OCI-M2 (cell line): ENCODE results near the gene GCA.

Experiments
- DNase-seq: peaks from one replicate; lab custom pipeline; 2025; ENCODE audit not compliant: unreplicated experiment; lab: John Stamatoyannopoulos, UW

GCA gene, protein sequence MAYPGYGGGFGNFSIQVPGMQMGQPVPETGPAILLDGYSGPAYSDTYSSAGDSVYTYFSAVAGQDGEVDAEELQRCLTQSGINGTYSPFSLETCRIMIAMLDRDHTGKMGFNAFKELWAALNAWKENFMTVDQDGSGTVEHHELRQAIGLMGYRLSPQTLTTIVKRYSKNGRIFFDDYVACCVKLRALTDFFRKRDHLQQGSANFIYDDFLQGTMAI

DNA sequence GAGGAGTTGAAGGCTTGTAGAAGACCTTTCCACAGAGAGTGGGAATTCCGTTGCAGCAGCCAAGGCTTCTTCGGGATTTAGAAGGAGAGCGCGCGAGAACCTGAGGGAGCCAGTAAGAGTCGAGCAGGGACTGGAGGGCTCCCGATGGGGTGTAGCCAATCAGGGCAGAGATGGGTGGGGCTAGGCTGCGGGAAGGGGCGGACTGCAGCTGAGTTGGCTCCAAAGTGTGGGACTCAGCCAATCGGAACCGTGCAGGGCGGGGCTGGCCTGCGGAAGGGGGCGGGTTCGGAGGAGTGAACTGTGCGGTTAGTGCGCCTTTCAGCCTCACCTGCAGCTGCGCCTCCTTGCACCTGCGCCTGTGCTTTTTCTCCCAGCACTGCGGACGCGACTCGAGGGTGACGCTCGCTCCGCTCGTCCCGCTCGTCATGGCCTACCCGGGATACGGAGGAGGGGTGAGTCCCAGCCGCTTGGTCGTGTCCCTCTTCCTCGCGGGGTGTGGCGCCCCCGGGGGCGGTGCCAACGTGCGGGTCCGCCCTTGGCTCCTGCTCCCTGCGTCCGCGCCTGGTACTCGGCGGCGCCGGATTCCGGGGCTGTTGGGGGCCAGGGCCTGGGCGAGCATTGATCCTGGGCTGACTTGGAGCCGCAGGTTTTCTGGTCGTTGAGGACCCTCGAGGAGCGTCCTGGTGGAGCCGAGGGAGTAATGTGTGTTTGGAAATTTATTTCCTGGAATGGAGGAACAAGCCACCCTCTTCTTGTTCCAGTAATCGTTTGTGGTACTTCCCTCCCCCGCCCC, at the start of gene GCA:
Gene GCA, plus strand, starts transcription at position 309 of the 793 bp plus-strand sequence. Its CDS starts 117 bp downstream, at position 426.
- DNase-seq: peak; percentile 81

DNA sequence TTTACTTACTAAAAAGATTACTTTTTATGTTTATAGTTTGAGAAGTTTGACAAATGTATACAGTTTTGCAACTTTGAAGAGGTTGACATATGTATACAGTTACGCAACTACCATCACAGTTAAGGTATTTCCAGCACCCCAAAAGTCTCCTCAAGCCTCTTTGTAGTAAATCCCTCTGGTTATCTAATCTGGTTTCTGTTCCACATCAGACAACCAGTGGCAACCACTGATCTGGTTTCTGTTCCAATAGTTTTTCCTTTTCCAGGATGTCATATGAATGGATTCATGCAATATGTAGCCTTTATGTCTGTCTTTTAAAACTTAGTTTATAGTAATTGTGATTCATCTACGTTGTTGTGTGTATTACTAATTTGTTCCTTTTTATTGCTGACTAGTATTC, 48.9 kb upstream of the GCA start:
- DNase-seq: no peak

DNA sequence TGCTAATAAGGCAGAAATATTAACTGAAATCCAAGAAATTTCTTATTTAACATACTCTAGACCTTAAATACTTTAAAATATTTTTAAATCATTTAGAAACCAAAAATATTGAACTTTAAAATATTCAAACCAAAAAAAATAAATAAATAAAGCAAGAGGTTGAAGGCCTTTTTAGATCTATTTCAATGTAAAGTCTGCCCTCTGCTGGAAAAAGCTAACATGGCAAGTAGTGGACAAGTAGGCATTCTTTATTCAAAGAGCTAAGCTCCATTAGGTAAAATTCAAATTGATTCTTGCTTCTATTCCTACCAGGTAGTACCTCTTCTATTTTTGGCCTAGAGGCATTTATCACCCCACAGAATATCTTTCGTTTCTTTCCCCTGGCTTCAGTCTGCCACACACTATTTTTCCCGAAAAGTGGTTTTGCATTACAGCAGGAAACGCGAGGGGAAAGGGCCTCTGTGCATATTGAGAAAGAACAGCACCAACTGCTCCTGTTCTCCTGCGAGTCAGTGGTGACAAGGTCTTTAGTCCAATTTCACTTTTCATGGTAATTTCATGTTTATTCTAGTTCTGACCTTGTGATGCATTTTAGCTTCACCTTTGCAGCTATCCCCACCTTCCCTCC, 45.9 kb upstream of the GCA start:
- no peak for DNase-seq

DNA sequence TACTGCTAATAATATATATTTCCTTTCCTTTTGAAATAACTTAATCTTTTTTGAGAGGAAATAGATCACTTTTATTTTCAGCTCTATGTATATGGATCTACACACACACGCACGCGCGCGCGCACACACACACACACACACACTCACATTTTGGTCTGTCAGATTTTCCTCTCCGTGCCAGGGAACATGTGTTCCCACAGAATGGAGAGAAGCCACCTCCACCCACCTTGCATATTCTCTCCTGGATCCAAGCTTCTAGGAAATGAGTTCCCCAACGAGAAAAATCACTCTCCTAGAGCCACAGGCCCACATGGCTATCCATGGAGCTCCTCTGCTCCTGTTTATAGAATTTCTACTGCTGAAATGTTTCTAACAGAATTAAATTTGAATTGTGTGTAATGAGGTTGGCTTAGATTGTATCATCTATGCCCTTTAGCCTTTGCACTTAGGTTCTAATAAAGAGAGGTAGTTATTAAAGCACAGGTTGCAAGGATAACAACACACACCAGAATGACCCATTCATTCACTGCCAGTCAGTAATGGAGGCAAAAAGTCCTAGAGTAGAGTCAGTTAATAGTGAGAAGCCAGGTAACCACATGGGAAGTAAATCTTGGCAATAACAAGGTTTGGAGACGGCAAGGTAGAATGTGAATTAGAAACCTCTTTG, 45.1 kb upstream of the GCA start:
- DNase-seq: no peak

DNA sequence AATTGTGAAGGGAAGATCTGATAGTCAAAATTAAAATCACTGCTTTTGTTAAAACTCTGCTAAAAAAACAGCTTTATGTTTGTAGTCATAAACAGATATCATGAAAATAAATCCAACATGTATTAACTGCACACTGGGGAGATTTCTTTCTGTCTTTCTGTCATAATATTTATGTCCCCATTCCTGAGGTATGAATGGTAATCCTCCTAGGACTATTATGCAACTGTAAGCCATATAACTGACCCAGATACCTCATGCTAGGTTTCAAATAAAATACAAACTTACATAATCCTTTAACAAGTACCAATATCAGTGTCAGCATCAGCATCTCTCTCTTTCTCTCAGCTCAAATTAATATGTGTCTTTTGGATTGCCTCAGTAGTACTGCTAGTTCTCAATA, 43.7 kb upstream of the GCA start:
- DNase-seq: no peak

DNA sequence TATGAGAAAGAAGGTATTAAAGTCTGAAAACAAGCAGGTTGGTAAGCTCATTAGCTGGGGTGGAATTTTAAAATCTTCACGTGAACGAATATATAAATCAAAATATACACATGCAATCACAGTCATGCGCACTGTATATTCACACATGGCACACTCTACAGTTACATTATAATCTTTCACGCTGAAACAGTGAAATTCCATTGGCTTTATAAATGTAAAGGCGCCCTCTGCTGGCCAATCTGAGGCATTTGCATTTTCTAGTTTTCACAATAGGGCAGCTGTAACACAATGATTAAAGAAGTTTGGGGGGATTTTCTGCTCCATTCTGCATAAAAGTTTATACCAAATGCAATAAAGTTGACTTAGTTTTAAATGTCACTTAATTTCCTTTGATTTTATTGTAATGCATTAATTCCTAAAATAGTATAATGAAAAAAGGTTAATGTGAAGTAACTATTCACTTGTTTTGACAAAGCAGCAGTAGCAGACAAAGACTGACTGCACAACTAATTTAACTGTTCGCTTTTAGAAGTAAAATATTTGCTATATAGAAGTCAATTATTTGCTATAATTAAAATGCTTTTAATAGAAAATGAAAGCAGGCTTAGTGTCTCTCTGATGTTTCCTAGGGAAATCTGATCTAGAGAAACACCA, 42.7 kb upstream of the GCA start:
- DNase-seq: no peak

DNA sequence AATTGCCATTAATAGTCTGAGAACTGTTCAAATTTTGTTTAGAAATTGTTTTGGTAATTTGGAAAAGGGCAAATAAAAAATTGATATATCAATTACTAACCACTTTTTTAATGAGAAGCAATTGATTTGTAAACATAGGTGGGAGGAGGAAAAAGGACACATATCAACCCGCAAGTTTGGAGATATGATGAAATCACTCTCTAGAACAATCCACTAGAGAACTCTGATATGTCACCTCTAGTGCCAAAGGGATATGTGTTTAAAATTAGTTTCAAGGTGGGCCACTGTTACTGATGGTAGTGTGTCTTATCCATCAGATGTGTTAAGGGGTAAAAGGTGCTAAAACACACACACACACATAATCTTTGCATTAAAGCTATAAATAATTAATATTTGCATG, 42.1 kb upstream of the GCA start:
- no peak for DNase-seq

DNA sequence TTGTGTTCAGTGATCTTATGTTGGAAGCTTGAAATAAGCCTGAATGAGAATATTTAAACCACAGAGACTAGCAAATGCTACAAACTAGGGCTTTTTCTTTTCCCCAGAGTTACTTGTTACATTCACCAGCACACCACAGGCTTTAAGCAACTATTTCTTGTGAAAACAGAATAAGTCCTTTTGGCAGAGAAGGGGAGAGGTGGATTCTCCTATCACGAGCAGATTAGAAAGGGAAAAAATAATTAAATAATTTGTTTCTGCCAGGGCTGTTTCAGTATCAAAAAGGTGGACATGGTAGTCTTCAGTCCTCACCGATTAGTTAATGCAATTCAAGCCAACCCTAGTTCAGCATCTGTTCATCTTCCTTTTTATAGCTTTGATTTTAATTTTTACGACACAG, 38.0 kb upstream of the GCA start:
- no peak for DNase-seq

DNA sequence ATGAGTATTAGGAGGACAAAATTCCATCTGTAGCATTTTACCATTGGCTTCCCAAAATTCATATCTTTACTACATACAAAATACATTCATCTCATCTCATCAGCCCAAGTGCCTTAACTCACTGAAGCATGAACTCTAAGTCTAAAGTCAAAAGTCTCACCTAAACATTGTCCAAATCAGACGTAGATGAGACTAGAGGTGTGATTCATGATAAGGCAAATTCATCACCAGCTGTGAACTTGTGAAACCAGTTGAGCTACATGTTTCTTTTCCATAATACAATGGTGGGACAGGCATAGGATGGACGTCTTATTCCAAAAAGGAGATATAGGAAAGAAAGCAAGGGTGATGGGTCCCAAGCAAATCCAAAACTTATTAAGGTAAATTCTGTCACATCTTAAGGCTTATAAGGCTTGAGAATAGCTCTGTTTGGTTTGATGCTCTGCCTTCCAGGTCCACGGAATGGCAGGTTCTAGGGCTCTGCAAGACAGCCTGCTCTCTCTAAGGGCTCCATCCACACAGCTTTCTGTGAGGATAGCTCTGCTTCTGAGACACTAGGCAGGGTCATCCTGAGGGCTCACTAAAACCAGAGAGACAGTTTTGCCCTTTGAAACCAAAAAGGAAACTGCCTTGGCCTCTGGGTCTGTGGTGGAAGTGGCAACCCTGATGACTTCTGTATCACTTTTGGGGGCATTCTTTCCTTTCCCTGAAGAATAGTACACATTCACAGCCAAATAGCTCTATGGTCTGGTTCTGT, 35.0 kb upstream of the GCA start:
- no peak for DNase-seq

DNA sequence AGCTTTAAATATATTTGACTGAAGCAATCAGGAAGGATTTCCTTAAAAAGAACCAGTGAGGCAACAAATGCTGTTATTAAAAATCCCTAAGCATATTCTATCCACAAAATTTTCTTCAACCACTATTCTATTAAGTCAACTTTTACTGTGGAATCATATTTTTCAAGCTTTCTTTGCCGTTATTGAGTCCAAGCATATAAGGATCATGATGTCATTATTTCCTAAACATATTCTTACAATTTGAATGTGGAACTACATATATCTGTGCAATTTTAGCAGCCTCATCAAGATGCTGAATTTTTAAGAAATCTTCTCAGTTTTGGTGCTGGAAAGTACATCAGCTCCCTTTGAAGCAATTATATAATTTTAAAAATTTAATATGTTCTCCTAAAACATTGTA, 31.1 kb upstream of the GCA start:
- DNase-seq: no peak

DNA sequence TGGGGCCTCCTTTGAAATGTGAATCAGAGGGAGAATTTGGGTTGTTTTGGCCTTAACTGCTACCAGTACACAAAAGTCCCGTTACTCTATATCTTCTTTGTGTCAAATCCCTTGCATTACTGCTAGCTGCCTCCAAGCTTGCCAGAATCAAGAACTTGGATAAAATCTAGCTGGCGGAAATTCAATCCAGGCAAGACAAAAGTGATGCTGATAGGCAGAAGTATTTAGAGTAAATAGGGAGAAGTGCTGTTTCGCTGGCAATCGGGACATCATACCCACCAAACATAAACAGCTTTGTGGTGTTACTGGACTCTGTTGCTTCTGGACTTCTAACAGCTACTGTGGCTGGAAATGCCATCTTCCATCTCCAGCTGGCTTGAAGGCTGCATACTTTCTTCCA, 28.0 kb upstream of the GCA start:
- DNase-seq: no peak

DNA sequence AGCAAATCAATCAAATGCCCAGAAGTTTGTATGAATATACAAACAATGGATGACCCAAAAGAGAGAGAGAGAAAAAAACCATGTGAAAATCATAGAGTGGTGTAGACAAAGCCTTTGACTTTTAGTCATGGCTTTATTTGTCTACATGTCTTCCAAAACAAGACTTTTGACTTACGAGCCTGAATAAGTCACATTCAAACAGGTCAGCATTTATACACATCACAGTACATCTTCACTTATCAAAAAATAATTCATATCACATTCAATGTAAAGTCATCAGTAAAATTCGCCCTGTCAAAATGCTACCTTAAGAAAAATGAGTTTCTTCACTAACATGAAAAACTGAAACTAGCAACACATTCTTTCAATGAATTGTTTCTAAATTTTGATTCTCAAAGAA, 27.3 kb upstream of the GCA start:
- no peak for DNase-seq

DNA sequence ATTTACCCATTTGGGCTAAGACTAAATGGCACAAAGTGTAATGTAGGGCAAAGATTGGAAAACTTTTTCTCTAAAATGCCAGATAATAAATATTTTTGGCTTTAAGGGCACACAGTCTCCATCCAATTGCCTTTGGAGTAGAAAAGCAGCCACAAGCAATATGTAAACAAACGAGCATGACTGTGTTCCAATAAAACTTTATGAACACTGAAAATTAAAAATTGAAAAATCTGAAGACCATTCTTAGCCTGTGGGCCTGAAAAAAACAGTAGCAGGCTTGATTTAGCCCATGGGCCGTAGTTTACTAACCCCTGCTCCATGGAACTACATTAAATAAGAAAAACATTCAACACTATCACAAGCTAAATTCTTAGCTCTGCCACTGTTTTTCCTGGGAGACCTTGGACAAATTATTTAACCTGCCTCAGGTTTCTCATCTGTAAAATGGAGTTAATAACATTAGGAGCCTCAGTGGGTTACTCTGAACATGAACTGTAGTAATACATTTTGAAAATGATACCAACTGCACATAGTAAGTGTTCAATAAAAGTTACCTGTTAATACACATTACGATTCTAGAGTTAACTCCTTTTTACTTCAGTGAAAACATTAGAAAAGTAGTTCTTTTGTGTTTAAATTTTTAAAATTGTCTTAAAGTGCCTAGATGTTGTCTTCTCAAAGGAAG, 26.7 kb upstream of the GCA start:
- no peak for DNase-seq

DNA sequence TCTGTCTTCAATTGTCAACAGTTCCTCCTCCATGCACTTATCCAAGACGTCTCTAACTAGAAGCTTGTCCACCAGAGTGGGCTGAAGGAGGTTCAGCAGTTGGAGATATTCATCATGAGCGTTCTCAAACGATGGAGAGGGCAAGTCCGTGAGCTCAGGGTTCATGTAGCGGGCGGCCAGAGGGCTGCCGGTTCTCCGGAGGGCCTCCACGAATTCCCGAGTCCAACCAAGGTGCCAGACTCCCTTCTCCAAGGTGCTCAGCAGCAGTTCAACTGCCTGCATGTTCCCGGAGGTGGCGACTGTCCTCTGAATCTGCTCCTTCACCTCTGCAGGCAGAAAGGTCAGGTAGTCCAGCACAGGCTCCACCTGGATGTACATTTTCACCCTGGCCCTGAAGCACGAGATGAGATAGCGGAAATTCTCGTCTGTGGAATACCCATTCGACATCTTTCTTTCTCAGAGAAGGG, 26.0 kb upstream of the GCA start:
- peak; percentile 24 for DNase-seq

DNA sequence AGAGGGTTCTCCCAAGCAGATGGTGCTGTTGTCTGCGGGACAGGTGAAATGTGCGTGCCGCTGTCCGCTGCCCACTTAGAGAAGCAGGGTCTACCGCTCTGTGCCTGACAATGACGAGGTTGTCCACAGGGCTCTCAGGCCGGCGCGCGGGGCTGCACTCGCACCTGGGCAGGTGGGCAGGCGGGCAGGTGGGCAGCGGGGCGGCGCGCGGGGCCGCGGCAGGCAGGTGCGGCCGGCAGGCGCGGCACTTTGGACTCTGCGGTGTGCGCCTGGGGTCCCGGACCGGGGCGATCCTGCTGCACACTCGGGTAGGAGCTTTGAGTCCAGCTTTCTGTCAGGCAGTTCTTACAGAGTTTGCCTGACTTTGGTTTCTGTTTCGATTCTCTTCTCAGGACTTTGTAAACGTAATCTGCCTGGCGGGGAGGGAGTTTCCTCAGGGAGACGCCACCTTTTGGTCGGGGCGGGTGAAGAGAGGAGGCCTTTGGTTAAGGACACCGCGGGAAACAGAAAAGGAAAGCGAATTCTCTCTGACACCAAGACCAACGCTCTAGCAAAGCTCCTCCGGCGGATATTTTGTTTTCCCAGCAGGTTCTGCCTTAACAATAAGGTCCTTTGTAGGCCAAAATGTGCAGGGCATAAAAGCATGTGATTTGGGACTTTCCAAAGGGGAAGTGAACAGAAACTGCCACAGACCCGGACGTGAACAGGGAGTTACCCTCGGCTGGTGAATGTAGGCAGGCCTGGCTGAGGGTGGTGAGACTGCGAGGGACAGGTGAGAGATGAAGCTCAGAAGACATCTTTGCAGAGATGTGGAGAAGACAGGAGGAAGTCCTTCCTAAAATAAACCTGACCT, 25.4 kb upstream of the GCA start, which contains the start of gene IFIH1:
Gene IFIH1, minus strand, starts transcription at position 357 of the 853 bp plus-strand sequence. CDS start 377 bp downstream, outside the sequence.
- no peak for DNase-seq

DNA sequence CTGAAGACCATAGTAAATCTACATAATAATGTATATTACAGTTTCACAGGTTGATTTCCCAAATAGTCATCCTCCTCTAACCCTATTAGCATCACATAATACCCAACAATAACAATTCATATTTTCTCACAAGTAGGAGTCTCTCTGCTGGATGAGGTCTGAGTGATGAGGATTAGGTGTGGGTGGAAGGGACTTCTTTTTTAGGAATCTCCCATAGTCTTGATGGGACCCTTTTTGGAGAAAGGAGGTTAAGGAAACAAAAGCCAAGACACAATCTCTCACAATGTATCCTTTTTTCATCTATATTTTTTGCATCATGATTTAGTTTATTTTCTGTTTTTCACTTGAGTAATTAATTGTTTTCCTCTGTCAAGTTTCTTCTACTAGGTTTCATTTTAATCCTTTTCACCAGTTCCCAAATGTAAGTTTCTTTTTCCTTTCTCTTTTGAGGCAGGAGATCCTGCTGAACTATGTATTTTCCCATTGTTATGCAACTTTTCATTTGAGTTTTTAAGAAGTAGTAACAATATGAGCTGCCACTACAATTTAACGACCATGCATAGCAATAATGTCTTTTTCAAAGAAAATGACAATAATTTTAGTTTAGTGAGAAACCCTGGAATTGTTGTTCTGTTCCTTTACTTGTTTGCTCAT, 22.9 kb upstream of the GCA start:
- DNase-seq: no peak

DNA sequence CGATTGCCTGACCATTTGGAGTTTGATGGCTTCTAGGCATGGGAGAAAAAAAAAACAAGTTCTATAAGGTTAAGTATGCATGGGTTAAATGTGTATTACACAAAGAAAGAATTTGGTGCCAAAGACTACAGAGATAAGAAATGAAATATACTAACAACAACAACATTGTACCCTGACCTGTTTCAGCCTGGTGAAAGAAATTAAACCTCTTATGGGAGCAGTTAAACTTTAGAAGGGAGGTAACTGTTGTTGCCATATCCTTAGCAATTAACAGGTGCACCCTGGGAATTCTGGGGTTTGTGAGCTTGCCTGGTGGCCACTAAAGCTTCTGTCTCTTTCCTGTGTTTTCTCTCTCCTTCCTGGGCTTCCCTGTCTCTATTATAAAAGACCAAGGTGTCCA, 19.0 kb upstream of the GCA start:
- no peak for DNase-seq

DNA sequence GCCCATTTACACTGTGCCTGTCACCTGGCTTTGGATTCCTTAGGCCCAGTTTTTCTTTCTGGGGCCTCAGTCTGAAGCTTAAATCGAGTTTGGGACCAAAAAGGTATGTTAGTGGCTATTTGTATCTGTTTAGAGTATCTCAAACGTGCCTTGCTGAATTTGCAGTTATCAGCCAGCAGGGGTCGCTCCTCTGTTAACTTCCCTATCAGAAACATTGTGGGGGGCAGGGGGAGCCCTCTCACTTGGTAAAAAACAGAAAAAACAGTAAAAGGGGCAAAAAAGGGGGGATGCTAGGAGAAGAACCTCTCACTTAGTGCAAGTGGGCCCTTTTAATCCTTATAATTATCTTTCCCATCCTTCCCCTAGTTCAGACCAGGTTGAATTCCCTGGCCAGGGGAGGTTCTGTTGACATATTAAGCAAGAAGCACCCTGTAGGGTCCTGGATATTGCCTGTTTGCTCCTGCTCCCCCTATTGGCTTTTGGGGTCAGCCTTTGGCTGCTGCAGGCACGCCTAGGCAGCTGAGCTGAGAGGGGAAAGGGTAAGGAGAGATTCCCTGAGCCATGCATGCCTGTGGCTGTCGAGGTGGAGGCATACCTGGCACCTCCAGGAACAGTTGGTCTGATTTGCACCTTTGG, 16.7 kb upstream of the GCA start:
- DNase-seq: no peak
